Activated CD8-positive, alpha-beta T cell treated with anti-CD3 and anti-CD28 coated beads for 36 hours (primary cell): ENCODE results near the gene MAPK14. TPM values are rescaled to one million over a fixed set of nuclear protein-coding genes. Genes with fewer than 3 reads are reported as not detected.
"Not testable (repeated sequence)": the region's sequence is repeated elsewhere in the genome, so short reads cannot be mapped to it uniquely, and the experiment has no call there.

Experiments used
- ATAC-seq: fragments of 200-7000 bp; cut with Tn5 transposase; one replicate; pipeline ENCODE4 v1.10.0; 2021; ENCODE audit warnings: mild to moderate bottlenecking, moderate library complexity
- CTCF ChIA-PET: fragments of 350-600 bp; sonication (Branson Sonifier 250); formaldehyde crosslinking; loops from one replicate; lab custom pipeline; 2021; ENCODE audit warnings: antibody characterized with exemption; lab: Charles Lee
- POLR2A ChIA-PET: fragments of 350-600 bp; sonication (Branson Sonifier 250); formaldehyde crosslinking; loops from one replicate; lab custom pipeline; 2021; ENCODE audit warnings: antibody characterized with exemption; lab: Charles Lee
- DNase-seq: peaks from one replicate; pipeline ENCODE4 v3.0.0-alpha.2; 2020
- H3K27ac Mint-ChIP-seq: one replicate; pipeline ENCODE4 v1.8.0; 2021; ENCODE audit warnings: mild to moderate bottlenecking, mixed read lengths
- H3K27me3 Mint-ChIP-seq: one replicate; pipeline ENCODE4 v1.8.0; 2021; ENCODE audit warnings: mixed read lengths
- H3K36me3 Mint-ChIP-seq: one replicate; pipeline ENCODE4 v1.8.0; 2021; ENCODE audit warnings: low read depth, mixed read lengths
- H3K4me1 Mint-ChIP-seq: one replicate; pipeline ENCODE4 v1.8.0; 2021; ENCODE audit warnings: low read depth, mixed read lengths
- H3K4me3 Mint-ChIP-seq: one replicate; pipeline ENCODE4 v1.8.0; 2021; ENCODE audit warnings: mild to moderate bottlenecking, moderate library complexity, mixed read lengths
- H3K9me3 Mint-ChIP-seq: one replicate; pipeline ENCODE4 v1.8.0; 2021; ENCODE audit warnings: mixed read lengths
- intact Hi-C: fragments of 100-400 bp; cut with micrococcal nuclease; formaldehyde crosslinking; loops from one replicate; pipeline ENCODE4 v1.10.0; 2022
- total RNA-seq, 2 experiments: library from RNA; stranded (reverse); gene quantifications; one replicate each; pipeline ENCODE4 v1.2.3, GENCODE V29; 2021
- TF ChIP-seq, protein P1 (sequence below): fragments of 200-600 bp; IDR thresholded peaks from one replicate; pipeline ENCODE4 v1.8.0; 2022; ENCODE audit warnings: antibody characterized with exemption, mild to moderate bottlenecking

Gene MAPK14
- total RNA-seq, 2 experiments from 2014 or later: 45.7 to 49.8 TPM

GRCh38 chr6:36122495-36123269 lies 95.1 kb downstream of the MAPK14 start:
- H3K36me3 Mint-ChIP-seq: peaks cover 16% of the 10 kb centered on the region
- ChIA-PET CTCF (interaction anchor here (1.0 to 4.3 kb wide), 10 partner anchors 9 to 239 kb away, joined by 3 to 37 read pairs (median 6); partner anchors contain the start of genes MAPK13 and MAPK14), POLR2A (interaction anchor here (0.8 to 4.3 kb wide), 6 partner anchors 9 to 477 kb away, joined by 3 to 42 read pairs (median 4); partner anchors contain the start of genes MAPK13 and MAPK14)
- ATAC-seq (no peak), DNase-seq (no peak)
- H3K9me3 Mint-ChIP-seq: no peaks in the 10 kb centered on the region
- no peak overlapping the region for H3K4me3 Mint-ChIP-seq
- intact Hi-C loops: loop anchor here (5.0 to 10.0 kb wide), 2 partner anchors 75 to 242 kb away; partner anchors contain the start of gene BRPF3
- no peaks in the 10 kb centered on the region for H3K27me3 Mint-ChIP-seq
- peaks cover 86% of the 10 kb centered on the region for H3K4me1 Mint-ChIP-seq
- H3K27ac Mint-ChIP-seq: peak overlapping the region; percentile 71
- TF ChIP-seq, protein P1, sequence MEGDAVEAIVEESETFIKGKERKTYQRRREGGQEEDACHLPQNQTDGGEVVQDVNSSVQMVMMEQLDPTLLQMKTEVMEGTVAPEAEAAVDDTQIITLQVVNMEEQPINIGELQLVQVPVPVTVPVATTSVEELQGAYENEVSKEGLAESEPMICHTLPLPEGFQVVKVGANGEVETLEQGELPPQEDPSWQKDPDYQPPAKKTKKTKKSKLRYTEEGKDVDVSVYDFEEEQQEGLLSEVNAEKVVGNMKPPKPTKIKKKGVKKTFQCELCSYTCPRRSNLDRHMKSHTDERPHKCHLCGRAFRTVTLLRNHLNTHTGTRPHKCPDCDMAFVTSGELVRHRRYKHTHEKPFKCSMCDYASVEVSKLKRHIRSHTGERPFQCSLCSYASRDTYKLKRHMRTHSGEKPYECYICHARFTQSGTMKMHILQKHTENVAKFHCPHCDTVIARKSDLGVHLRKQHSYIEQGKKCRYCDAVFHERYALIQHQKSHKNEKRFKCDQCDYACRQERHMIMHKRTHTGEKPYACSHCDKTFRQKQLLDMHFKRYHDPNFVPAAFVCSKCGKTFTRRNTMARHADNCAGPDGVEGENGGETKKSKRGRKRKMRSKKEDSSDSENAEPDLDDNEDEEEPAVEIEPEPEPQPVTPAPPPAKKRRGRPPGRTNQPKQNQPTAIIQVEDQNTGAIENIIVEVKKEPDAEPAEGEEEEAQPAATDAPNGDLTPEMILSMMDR: no peak

DNA sequence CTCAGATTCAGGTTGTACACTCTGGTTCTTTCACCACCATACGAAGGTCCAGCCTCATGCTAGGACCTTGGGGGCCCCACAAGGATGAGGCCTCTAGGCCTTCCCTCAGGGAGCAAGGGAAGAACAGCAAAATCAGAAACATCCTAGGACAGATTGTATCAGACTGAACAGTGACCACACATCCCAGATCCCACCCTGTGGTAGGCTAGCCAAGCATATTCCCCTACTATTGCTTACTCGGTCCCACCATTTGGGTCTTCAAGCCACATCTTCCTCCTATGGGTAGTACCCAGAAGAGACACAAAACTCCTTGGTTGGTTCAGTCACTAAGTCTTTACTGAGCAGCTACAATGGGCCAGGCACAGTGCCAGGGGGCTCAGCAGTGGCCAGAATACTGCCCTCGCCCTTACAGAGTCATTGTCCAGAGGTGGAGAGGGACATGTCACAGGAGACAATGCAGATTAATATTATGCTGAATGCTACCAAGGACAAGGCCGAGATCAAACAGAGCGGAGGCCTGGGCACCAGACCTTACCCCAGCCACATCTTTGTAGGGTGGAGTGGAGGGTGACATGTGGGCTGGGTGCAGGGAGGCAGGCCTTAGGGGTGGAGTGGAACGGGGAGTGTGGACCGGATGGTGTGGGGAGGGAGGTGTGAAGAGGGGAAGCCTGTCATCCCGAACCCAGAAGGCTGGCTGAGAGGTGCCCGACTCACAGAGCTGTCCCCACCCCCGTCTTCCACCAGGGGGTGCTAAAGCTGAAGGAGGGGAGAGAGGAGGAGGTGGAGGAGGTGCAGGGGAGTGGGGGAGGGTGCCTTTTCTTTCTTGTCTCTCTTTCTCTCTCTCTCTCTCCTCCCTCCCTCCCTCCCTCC lies 95.9 kb downstream of the MAPK14 start:
- Mint-ChIP-seq H3K9me3 (no peaks in the 10 kb centered on the region), H3K4me3 (no peak overlapping the region), H3K27ac (peak overlapping the region; percentile 71), H3K27me3 (no peaks in the 10 kb centered on the region), H3K4me1 (peaks cover 84% of the 10 kb centered on the region), H3K36me3 (peaks cover 12% of the 10 kb centered on the region)
- intact Hi-C loops: loop anchor here (5.0 to 10.0 kb wide), 2 partner anchors 74 to 241 kb away; partner anchors contain the start of gene BRPF3
- POLR2A ChIA-PET: interaction anchor here (1.0 to 4.3 kb wide), 3 partner anchors 8 to 20 kb away, joined by 3 to 42 read pairs (median 5); partner anchors contain the start of gene MAPK13
- TF ChIP-seq, protein P1: peak; percentile 41
- ATAC-seq (peak; percentile 85), DNase-seq (peak; percentile 95)
- CTCF ChIA-PET: interaction anchor here (1.0 to 4.3 kb wide), 10 partner anchors 8 to 238 kb away, joined by 3 to 37 read pairs (median 6); partner anchors contain the start of genes MAPK13 and MAPK14

DNA sequence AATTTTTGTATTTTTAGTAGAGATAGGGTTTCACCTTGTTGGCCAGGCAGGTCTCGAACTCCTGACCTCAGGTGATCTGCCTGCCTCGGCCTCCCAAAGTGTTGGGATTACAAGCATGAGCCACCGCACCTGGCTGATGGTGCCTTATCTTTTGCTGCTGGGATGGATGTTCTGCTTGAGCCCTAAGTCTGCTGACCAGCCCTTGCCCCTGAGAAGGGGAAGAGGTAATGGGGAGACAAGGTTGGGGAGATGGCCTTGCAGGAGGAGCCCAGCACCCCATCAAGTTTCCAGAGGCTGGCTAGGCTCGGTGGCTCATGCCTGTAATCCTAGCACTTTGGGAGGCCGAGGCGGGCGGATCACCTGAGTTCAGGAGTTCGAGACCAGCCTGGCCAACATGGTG lies 96.7 kb downstream of the MAPK14 start:
- DNase-seq, H3K27me3 Mint-ChIP-seq, H3K9me3 Mint-ChIP-seq, H3K27ac Mint-ChIP-seq, H3K36me3 Mint-ChIP-seq, ATAC-seq: not testable (repeated sequence)
- TF ChIP-seq, protein P1: peak; percentile 4
- ChIA-PET POLR2A (interaction anchor here (0.6 to 4.3 kb wide), 2 partner anchors 7 to 269 kb away, joined by 3 to 42 read pairs; partner anchors contain the start of gene MAPK13), CTCF (interaction anchor here (0.8 to 4.3 kb wide), 8 partner anchors 7 to 96 kb away, joined by 3 to 37 read pairs (median 4); partner anchors contain the start of genes MAPK13 and MAPK14)
- intact Hi-C loops: loop anchor here (5.0 to 10.0 kb wide), 2 partner anchors 73 to 240 kb away; partner anchors contain the start of gene BRPF3
- Mint-ChIP-seq H3K4me3 (peak overlapping the region; percentile 26), H3K4me1 (peaks cover 84% of the 10 kb centered on the region)

- H3K4me1 Mint-ChIP-seq: peaks cover 83% of the 10 kb centered on the region
- ChIA-PET POLR2A (interaction anchor here (0.7 to 1.6 kb wide), 4 partner anchors 14 to 799 kb away, joined by 3 to 6 read pairs (median 3); no protein-coding TSS in a partner anchor), CTCF (interaction anchor here (0.8 to 2.5 kb wide), 4 partner anchors 30 to 216 kb away, joined by 3 to 8 read pairs (median 4); partner anchors contain the start of gene MAPK14)
- DNase-seq (no peak), ATAC-seq (no peak)
- intact Hi-C loops: loop anchor here (5.0 to 10.0 kb wide), 2 partner anchors 72 to 240 kb away; partner anchors contain the start of gene BRPF3
- TF ChIP-seq, protein P1: no peak
- no peaks in the 10 kb centered on the region for H3K9me3 Mint-ChIP-seq
- H3K36me3 Mint-ChIP-seq: peaks cover 6% of the 10 kb centered on the region
- no peak overlapping the region for H3K4me3 Mint-ChIP-seq
- H3K27ac Mint-ChIP-seq: peak overlapping the region; percentile 16
- no peaks in the 10 kb centered on the region for H3K27me3 Mint-ChIP-seq
Observed at GRCh38 chr6:36124881-36125280, 97.3 kb downstream of the MAPK14 start.
